Measurements from ENCODE around the gene DLK1. TPM values are rescaled to one million over a fixed set of nuclear protein-coding genes. Genes with fewer than 3 reads are reported as not detected.

The DLK1 gene
- total and polyA plus RNA-seq, 2 donors from 2014 or later, result 0.17 TPM; not detected in 1

- DNase-seq, result no peak
- no peaks in the 10 kb centered on the region for H3K9me3 ChIP-seq (ENCODE audit: control insufficient read depth in 2 of 3, insufficient read depth in 1 of 3, low read length in 3 of 3)
- H3K36me3 ChIP-seq (ENCODE audit: control insufficient read depth in 2 of 3, insufficient read depth in 3 of 3, low read length in 3 of 3), result no peaks in the 10 kb centered on the region
- H3K27ac ChIP-seq (ENCODE audit: low read depth in 2 of 2, low read length in 2 of 2), result no peak overlapping the region
- intact Hi-C loops (cut with DNase I), result no loop called here
- H3K9ac ChIP-seq (ENCODE audit: low read length in 3 of 3), result no peak overlapping the region
- TF ChIP-seq CTCF (IDR thresholded peaks at IDR 0.05; ENCODE audit: borderline replicate concordance, extremely low read depth, insufficient read depth), result no peak
- no peak for FAIRE-seq
- no peak overlapping the region for H3K4me3 ChIP-seq (ENCODE audit: low read length in 3 of 3)
- no peaks in the 10 kb centered on the region for H3K4me1 ChIP-seq (ENCODE audit: control insufficient read depth in 2 of 3, insufficient read depth in 2 of 3, low read depth in 1 of 3, low read length in 3 of 3)
- no peaks in the 10 kb centered on the region for H3K27me3 ChIP-seq (ENCODE audit: control insufficient read depth, insufficient read depth, low read length)
These were observed 40.5 kb downstream of the DLK1 start for GRCh38 chr14:100767003-100767787.

GRCh38 chr14:100767788-100768536, 41.3 kb downstream of the DLK1 start:
- Histone ChIP-seq H3K27me3 (ENCODE audit: control insufficient read depth, insufficient read depth, low read length) (no peaks in the 10 kb centered on the region), H3K27ac (ENCODE audit: low read depth in 2 of 2, low read length in 2 of 2) (no peak overlapping the region), H3K9me3 (ENCODE audit: control insufficient read depth in 2 of 3, insufficient read depth in 1 of 3, low read length in 3 of 3) (no peaks in the 10 kb centered on the region), H3K4me3 (ENCODE audit: low read length in 3 of 3) (no peak overlapping the region), H3K9ac (ENCODE audit: low read length in 3 of 3) (no peak overlapping the region), H3K36me3 (ENCODE audit: control insufficient read depth in 2 of 3, insufficient read depth in 3 of 3, low read length in 3 of 3) (no peaks in the 10 kb centered on the region), H3K4me1 (ENCODE audit: control insufficient read depth in 2 of 3, insufficient read depth in 2 of 3, low read depth in 1 of 3, low read length in 3 of 3) (no peaks in the 10 kb centered on the region)
- peak in 2 of 5 donors; percentile 9 to 39 for DNase-seq
- intact Hi-C loops (cut with DNase I), result no loop called here
- no peak for FAIRE-seq
- no peak for TF ChIP-seq CTCF (IDR thresholded peaks at IDR 0.05; ENCODE audit: borderline replicate concordance, extremely low read depth, insufficient read depth)

GRCh38 chr14:100769035-100769939, 42.6 kb downstream of the DLK1 start:
- Histone ChIP-seq H3K27me3 (ENCODE audit: control insufficient read depth, insufficient read depth, low read length) (no peaks in the 10 kb centered on the region), H3K27ac (ENCODE audit: low read depth in 2 of 2, low read length in 2 of 2) (no peak overlapping the region), H3K4me1 (ENCODE audit: control insufficient read depth in 2 of 3, insufficient read depth in 2 of 3, low read depth in 1 of 3, low read length in 3 of 3) (no peaks in the 10 kb centered on the region), H3K9ac (ENCODE audit: low read length in 3 of 3) (no peak overlapping the region), H3K4me3 (ENCODE audit: low read length in 3 of 3) (no peak overlapping the region), H3K9me3 (ENCODE audit: control insufficient read depth in 2 of 3, insufficient read depth in 1 of 3, low read length in 3 of 3) (no peaks in the 10 kb centered on the region), H3K36me3 (ENCODE audit: control insufficient read depth in 2 of 3, insufficient read depth in 3 of 3, low read length in 3 of 3) (no peaks in the 10 kb centered on the region)
- no peak for TF ChIP-seq CTCF (IDR thresholded peaks at IDR 0.05; ENCODE audit: borderline replicate concordance, extremely low read depth, insufficient read depth)
- intact Hi-C loops (cut with DNase I), result no loop called here
- DNase-seq (peak in 1 of 5 donors; percentile 22), FAIRE-seq (no peak)

All from kidney (tissue), 14 donors.